Coronary artery (tissue), 2 donors: ENCODE results near the gene PDE11A.

Source experiments
- DNase-seq: peaks from one replicate; pipeline ENCODE4 v3.0.0-alpha.2; 2017; ENCODE audit warnings: low spot score
- H3K27ac ChIP-seq, 2 donors: fragments of 200-600 bp; sonication (generic); one replicate each; pipeline ENCODE4 v1.5.1; 2016 to 2019
- H3K4me3 ChIP-seq: fragments of 200-600 bp; sonication (generic); 2 replicates; pipeline ENCODE4 v1.5.1; 2016; ENCODE audit warnings: mild to moderate bottlenecking, moderate library complexity
- TF ChIP-seq, protein P1 (sequence below): fragments of 200-600 bp; sonication (generic); IDR thresholded peaks from one replicate; pipeline ENCODE4 v1.5.1; 2019; ENCODE audit warnings: antibody characterized with exemption

The PDE11A gene

DNA sequence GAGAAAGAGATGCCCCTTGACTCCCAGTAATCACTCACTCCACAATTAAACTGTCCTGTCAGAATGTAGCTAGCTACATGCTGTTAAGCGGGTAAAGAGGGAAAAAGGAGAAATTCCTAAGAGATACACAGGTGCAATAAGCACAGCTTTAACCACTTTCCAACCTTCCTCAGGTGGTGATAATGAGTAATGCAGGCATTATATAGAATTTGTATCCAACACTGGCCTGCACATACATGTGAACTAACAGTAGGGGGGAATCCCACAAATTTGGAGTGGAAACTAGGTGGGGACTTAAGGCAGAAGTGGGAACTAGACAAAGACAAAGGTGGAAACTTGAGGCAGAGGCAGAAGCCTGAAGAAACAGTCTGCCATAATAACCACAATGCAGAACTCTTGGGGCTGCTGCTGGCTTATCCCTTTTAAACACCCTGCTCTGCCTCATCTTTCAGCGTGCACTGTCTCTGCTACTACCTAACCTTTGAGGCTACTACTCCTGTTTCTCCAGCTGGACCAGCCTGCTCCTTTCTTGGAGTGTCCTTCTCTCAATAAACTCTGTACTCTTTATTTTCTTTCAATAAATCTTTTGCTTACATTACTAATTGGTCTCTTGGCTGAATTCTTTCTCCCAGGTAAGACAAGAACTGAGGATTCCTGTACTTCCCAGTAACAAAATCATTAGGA, 259.7 kb downstream of the PDE11A start:
- TF ChIP-seq, protein P1, sequence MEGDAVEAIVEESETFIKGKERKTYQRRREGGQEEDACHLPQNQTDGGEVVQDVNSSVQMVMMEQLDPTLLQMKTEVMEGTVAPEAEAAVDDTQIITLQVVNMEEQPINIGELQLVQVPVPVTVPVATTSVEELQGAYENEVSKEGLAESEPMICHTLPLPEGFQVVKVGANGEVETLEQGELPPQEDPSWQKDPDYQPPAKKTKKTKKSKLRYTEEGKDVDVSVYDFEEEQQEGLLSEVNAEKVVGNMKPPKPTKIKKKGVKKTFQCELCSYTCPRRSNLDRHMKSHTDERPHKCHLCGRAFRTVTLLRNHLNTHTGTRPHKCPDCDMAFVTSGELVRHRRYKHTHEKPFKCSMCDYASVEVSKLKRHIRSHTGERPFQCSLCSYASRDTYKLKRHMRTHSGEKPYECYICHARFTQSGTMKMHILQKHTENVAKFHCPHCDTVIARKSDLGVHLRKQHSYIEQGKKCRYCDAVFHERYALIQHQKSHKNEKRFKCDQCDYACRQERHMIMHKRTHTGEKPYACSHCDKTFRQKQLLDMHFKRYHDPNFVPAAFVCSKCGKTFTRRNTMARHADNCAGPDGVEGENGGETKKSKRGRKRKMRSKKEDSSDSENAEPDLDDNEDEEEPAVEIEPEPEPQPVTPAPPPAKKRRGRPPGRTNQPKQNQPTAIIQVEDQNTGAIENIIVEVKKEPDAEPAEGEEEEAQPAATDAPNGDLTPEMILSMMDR = no peak
- H3K4me3 ChIP-seq = no peak overlapping the region
- H3K27ac ChIP-seq = no peak overlapping the region
- DNase-seq = no peak

DNA sequence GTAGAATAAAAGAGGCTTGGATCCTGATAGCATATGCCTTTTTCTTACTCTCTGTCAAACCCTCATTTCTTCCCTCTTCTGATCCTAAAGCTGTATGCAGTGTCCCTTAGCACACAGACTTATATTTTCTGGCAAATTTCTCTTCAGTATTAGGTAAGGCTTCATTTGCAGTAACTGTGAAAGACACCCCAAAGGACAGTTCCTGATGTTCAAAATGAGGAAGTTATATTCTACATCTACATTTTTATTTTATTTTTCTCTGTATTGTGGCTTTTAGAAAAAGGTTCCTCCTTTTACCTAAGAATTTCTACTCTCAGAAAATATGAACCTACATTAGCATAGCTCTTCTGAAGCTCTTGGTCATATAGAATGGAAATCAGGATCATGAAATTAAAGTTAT, 261.7 kb downstream of the PDE11A start:
- Histone ChIP-seq H3K27ac (no peak overlapping the region), H3K4me3 (no peak overlapping the region)
- TF ChIP-seq, protein P1 = no peak
- no peak for DNase-seq

DNA sequence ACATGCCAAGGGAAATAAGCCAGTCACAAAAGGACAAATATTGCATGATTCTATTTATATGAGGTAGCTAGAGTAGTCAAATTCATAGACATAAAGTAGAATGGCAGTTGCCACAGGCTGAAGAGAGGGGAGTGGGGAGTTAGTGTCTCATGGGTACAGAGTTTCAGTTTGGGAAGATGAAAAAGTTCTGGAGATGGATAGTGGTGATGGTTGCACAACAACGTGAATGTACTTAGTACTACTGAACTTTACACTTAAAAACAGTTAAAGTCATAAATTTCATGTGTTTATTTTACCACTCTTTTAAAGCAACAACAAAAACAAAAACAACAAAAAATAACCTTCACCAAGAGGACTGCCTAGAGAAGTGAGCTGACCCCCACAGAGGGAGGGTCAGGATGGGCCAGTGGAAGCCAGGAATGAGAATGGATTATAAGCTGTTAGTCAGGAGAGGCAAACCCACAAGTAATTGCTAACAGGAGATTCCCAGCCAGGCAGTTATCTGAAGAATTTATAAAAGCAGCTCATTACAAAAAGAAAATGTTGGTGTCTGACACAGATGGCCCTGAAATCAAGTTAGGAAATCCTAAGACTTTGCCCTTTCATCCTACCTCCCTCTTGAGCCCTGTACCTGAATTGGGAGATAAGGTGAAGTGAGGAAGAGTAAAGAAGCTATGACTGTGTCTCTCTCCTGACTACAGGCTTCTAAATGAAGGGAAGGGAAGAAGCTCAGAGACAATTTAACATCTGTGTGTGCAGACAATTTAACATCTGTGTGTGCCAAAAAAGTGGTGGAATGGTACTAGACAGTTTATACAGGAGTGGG, 263.4 kb downstream of the PDE11A start:
- no peak for DNase-seq
- TF ChIP-seq, protein P1 = no peak
- Histone ChIP-seq H3K4me3 (no peak overlapping the region), H3K27ac (no peak overlapping the region)

DNA sequence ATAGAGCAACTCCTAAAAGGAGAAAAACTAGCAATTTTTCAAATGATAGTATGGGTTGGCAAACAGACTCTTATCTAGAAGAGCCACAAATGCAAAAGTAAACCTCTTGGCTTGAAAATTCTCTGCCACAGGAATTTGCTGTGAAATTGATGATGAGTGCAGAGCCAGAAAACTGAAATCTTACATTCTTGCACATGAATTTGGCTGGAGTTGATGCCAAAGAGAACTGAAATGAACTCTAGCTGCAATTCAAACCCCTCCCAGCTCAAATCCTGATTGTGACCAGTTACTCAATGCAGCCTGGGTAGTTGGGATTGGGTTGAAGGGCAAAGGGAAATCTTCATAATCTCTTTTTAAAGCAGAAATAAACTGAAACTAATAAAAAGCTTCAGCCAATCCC, 266.6 kb downstream of the PDE11A start:
- H3K4me3 ChIP-seq = no peak overlapping the region
- H3K27ac ChIP-seq = no peak overlapping the region
- DNase-seq = no peak
- TF ChIP-seq, protein P1 = no peak

DNA sequence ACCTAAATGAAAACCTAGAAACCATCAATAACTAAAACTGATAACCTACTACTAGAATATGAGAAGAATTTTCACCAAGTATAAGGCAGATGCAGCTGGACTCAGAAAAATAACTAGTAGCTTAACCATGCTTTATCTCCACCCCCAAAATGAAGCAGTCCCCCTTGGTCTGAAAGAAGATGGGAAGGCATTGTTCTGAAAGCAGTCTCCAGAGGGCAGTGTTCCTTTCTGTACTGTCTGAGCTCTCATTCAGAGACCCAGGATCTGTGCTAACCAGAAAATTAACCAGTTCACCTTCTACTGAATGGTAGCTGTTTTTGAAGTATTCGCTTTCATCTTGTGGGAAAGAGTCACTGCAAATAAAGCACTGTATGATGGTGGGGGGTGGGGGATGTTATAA, 273.0 kb downstream of the PDE11A start:
- DNase-seq = no peak

DNA sequence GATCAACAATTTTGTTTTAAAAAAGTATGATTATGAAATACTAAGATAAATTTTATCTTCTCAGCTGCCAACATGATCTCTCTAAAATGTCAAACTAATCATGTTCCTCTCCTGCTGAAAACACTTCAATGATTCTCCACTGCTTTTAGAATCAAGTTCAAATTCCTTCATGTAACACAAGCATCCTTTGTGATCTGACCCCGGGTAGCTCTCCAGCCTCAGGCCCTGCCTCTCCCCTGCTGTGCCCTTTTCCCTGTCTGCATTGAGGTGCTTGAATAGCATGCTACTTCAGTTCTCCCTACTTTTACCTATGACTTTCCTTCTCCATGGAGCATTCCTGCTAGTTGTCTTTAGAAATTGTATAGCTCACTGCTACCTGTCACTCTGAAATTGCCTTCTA, 274.8 kb downstream of the PDE11A start:
- Histone ChIP-seq H3K27ac (no peak overlapping the region), H3K4me3 (no peak overlapping the region)
- TF ChIP-seq, protein P1 = no peak
- DNase-seq = no peak

More for the DNA sequence above, 273.0 kb downstream of the PDE11A start:
- no peak overlapping the region for H3K4me3 ChIP-seq
- no peak overlapping the region for H3K27ac ChIP-seq
- TF ChIP-seq, protein P1 = no peak
